ENCODE data around the gene HAL. TPM values are rescaled to one million over a fixed set of nuclear protein-coding genes. Genes with fewer than 3 reads are reported as not detected.

The HAL gene
- total and polyA plus RNA-seq, 2 experiments from 2014 or later: 0.91 to 1.3 TPM

DNA sequence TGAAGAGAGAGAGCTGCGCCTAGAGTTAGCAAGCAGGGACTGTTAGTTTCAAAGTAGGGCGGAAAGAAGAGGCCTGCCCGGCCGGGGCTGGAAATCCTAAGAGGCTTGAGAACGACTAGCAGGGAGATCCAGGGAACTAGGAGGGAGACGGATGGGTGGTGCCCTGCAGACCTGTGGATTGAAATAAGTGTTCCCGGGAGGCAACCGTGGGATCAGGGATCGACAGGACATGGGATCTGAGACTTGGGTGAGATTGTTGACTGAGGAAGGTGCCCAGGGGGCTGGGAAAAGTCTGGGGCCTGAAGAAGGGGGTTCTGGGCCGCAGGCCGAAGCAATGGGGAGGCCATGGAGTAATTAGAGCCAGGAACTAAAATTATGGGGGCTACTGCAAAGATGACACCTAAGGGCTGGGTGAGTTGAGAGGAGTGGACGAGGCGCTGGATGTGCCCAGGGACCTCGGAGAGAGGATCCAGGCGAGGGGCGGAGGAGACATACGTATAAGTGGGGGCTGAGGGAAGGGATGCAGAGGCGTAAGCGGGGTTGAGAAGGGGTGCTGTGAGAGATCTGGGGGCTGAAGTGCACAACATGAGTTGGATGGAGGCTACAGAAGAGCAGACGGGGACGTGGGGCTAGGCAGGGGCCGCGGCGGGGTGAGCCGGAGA, 38.6 kb upstream of the HAL start:
- H3K9me2 ChIP-seq (replicated peaks; ENCODE audit: insufficient read depth): no peaks in the 10 kb centered on the region
- DNase-seq (ENCODE audit: low spot score): peak; percentile 62
- peaks cover 45% of the 10 kb centered on the region for H3K79me2 ChIP-seq
- peaks cover 17% of the 10 kb centered on the region for H3K4me1 ChIP-seq (ENCODE audit: insufficient read depth)
- H3K27ac ChIP-seq: peak overlapping the region; percentile 50
- no peaks in the 10 kb centered on the region for H3K9me3 ChIP-seq (ENCODE audit: low read depth)
- H3K27me3 ChIP-seq: no peaks in the 10 kb centered on the region
- 3% methylated on average over 21 of the region's 25 CpGs for WGBS (ENCODE audit: low lambda C conversion rate, missing lambda C conversion rate)
- peak overlapping the region; percentile 36 for H3K4me3 ChIP-seq
- H3K4me2 ChIP-seq: peak overlapping the region; percentile 83
- H2AFZ ChIP-seq: peak overlapping the region; percentile 81
- peaks cover 3% of the 10 kb centered on the region for H4K20me1 ChIP-seq (ENCODE audit: insufficient read depth, poor library complexity, severe bottlenecking)
- H3K36me3 ChIP-seq (replicated peaks; ENCODE audit: insufficient read depth, low read depth): no peaks in the 10 kb centered on the region
- TF ChIP-seq EZH2phosphoT487 (IDR thresholded peaks at IDR 0.05; ENCODE audit: low read depth, severe bottlenecking, unreplicated experiment) (no peak), EZH2 (IDR thresholded peaks at IDR 0.05; ENCODE audit: borderline replicate concordance) (no peak)
- TF ChIP-seq, protein P1, sequence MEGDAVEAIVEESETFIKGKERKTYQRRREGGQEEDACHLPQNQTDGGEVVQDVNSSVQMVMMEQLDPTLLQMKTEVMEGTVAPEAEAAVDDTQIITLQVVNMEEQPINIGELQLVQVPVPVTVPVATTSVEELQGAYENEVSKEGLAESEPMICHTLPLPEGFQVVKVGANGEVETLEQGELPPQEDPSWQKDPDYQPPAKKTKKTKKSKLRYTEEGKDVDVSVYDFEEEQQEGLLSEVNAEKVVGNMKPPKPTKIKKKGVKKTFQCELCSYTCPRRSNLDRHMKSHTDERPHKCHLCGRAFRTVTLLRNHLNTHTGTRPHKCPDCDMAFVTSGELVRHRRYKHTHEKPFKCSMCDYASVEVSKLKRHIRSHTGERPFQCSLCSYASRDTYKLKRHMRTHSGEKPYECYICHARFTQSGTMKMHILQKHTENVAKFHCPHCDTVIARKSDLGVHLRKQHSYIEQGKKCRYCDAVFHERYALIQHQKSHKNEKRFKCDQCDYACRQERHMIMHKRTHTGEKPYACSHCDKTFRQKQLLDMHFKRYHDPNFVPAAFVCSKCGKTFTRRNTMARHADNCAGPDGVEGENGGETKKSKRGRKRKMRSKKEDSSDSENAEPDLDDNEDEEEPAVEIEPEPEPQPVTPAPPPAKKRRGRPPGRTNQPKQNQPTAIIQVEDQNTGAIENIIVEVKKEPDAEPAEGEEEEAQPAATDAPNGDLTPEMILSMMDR (IDR thresholded peaks at IDR 0.05; ENCODE audit: poor library complexity): no peak

DNA sequence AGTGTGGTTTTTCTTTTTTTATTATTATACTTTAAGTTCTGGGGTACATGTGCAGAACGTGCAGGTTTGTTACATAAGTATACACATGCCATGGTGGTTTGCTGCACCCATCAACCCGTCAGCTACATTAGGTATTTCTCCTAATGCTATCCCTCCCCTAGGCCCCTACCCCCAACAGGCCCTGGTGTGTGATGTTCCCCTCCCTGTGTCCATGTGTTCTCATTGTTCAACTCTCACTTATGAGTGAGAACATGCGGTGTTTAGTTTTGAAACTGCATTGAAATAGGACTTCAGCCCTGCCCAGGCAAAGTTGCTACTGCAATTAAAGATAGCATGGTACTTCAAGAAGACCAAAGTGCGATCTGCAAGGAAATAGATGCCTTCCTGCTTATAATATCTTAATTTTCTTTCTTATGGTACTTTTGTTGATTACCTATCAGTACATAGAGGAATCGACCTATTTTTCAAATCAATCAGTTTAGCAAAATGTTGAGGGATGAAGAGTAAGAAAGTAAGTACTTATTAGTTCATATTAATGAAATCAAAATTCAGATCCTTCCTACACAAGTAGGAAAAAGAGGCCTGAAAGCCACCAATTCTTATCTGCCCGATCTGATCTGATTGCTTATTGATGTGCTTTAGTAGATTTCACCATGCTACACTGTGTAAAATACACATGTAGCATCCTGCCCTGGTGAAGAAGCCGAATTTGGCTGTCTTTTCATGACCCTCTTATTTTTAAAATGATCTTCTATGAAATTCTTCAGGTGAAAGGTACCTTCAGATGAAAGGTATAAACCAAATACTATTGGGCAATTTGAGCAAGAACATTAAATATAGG, 37.6 kb upstream of the HAL start:
- Histone ChIP-seq H2AFZ (peak overlapping the region; percentile 81), H4K20me1 (ENCODE audit: insufficient read depth, poor library complexity, severe bottlenecking) (peaks cover 3% of the 10 kb centered on the region), H3K4me1 (ENCODE audit: insufficient read depth) (peaks cover 17% of the 10 kb centered on the region), H3K4me3 (peak overlapping the region; percentile 36), H3K27ac (peak overlapping the region; percentile 50), H3K9me2 (replicated peaks; ENCODE audit: insufficient read depth) (no peaks in the 10 kb centered on the region), H3K27me3 (no peaks in the 10 kb centered on the region), H3K4me2 (peak overlapping the region; percentile 83), H3K36me3 (replicated peaks; ENCODE audit: insufficient read depth, low read depth) (no peaks in the 10 kb centered on the region), H3K79me2 (peaks cover 45% of the 10 kb centered on the region), H3K9me3 (ENCODE audit: low read depth) (no peaks in the 10 kb centered on the region)
- TF ChIP-seq EZH2 (IDR thresholded peaks at IDR 0.05; ENCODE audit: borderline replicate concordance): no peak
- TF ChIP-seq EZH2phosphoT487 (IDR thresholded peaks at IDR 0.05; ENCODE audit: low read depth, severe bottlenecking, unreplicated experiment): no peak
- TF ChIP-seq, protein P1 (IDR thresholded peaks at IDR 0.05; ENCODE audit: poor library complexity): no peak
- WGBS (ENCODE audit: low lambda C conversion rate, missing lambda C conversion rate): 83% methylated on average over 7 of the region's 7 CpGs
- DNase-seq (ENCODE audit: low spot score): peak; percentile 17

- Histone ChIP-seq H3K4me1 (ENCODE audit: insufficient read depth) (peaks cover 17% of the 10 kb centered on the region), H3K27me3 (no peaks in the 10 kb centered on the region), H3K27ac (no peak overlapping the region), H3K9me2 (replicated peaks; ENCODE audit: insufficient read depth) (no peaks in the 10 kb centered on the region), H3K4me3 (no peak overlapping the region), H3K36me3 (replicated peaks; ENCODE audit: insufficient read depth, low read depth) (no peaks in the 10 kb centered on the region), H3K4me2 (no peak overlapping the region), H3K79me2 (peaks cover 45% of the 10 kb centered on the region), H4K20me1 (ENCODE audit: insufficient read depth, poor library complexity, severe bottlenecking) (peaks cover 3% of the 10 kb centered on the region), H2AFZ (no peak overlapping the region), H3K9me3 (ENCODE audit: low read depth) (no peaks in the 10 kb centered on the region)
- TF ChIP-seq EZH2 (IDR thresholded peaks at IDR 0.05; ENCODE audit: borderline replicate concordance): no peak
- no peak for TF ChIP-seq EZH2phosphoT487 (IDR thresholded peaks at IDR 0.05; ENCODE audit: low read depth, severe bottlenecking, unreplicated experiment)
- TF ChIP-seq, protein P1 (IDR thresholded peaks at IDR 0.05; ENCODE audit: poor library complexity): no peak
- DNase-seq (ENCODE audit: low spot score): no peak
- 91% methylated on average over 2 of the region's 2 CpGs for WGBS (ENCODE audit: low lambda C conversion rate, missing lambda C conversion rate)
Measured at GRCh38 chr12:96029826-96030225, 33.7 kb upstream of the HAL start.
